CD4-positive, alpha-beta T cell treated with Interleukin-17A for 1 hour (primary cell): Measurements from ENCODE around the gene CLIC2.
"Not testable (repeated sequence)": the region's sequence is repeated elsewhere in the genome, so short reads cannot be mapped to it uniquely, and the experiment has no call there.

Experiments
- DNase-seq: peaks from one replicate; pipeline ENCODE4 v3.0.0-alpha.2; 2020

The CLIC2 gene

DNA sequence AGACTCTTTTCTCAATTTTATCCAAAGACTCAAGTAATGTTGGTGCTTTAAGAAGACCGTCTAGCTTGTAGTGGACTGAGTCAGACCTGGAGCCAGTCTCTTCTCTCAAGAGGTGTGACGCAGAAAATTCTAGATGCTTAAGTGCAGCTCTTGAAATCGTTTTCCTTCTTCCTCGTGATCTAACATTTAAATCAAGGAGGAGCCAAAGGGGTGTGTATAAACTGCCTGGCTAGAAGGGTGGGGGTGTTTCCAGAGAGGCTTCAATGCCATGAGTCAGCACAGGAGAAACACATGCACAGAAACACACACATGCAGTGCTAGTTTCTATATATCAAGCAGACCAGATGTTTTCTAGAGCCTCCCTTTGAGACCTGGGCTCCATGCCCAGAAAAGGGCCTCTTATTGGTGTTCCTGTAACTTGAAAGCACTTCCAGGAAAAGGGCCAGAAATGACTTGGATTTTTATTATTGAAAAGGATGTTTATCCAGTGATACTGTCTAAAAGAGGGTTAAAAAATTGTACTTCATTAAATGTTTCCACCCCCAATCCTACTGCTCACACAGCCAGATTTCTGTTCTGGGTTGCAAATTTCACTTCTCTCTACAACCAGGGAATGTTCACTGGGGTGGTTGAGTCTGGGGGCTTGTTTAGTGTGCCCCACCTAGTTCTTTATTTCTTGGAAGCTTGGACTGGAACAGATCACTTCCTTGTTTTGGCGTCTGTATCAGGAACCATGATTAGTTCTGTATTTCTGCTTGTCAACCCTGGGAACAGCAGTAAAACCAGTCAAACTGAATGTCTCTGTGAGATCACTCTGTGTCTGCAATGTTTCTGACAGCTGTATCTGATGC is at the start of gene CLIC2:
CLIC2 (minus strand) TSS at position 129 of the 851 bp plus-strand sequence. CDS start 187 bp downstream, outside the sequence.
- no peak for DNase-seq

DNA sequence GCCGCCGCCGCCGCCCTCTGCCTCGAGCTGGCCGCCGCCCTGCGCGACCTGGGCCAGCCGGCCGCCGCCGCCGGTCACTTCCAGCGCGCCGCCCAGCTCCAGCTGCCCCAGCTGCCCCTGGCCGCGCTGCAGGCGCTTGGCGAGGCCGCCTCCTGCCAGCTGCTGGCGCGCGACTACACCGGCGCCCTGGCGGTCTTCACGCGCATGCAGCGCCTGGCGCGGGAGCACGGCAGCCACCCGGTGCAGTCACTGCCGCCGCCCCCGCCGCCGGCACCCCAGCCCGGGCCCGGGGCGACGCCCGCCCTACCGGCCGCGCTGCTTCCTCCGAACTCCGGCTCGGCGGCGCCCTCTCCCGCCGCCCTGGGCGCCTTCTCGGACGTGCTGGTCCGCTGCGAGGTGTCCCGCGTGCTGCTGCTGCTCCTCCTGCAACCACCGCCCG is 48.1 kb upstream of the CLIC2 start:
- DNase-seq: not testable (repeated sequence)

DNA sequence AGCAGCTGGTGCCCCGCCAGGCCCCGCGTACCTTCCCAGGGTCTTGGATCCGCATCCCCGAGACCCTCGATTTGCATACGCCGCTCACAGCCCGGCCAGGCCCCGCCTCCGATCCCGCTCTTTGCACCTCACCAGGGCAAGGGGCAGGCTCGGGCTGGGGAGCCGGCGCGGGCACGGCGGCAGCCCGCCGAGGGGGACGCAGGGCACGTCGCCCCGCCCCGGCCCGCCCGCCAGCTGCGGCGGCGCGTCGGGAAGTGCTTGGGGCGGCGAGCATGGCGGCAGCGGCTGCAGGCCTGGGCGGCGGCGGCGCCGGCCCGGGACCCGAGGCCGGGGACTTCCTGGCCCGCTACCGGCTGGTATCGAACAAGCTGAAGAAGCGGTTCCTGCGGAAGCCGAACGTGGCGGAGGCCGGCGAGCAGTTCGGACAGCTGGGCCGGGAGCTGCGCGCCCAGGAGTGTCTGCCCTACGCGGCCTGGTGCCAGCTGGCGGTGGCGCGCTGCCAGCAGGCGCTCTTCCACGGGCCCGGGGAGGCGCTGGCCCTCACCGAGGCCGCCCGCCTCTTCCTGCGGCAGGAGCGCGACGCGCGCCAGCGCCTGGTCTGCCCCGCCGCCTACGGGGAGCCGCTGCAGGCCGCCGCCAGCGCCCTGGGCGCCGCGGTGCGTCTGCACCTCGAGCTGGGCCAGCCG is 47.6 kb upstream of the CLIC2 start, which contains the start of gene F8A2:
F8A2 (plus strand) TSS at position 253 of the 686 bp plus-strand sequence; CDS start at position 273, 20 bp downstream.
- DNase-seq: not testable (repeated sequence)

- not testable (repeated sequence) for DNase-seq
Observed at GRCh38 chrX:155379802-155380201, 45.4 kb upstream of the CLIC2 start.

- DNase-seq: not testable (repeated sequence)
Observed at GRCh38 chrX:155373777-155374458, 39.5 kb upstream of the CLIC2 start.

- not testable (repeated sequence) for DNase-seq
Observed at GRCh38 chrX:155363712-155364111, 29.3 kb upstream of the CLIC2 start.

GRCh38 chrX:155349448-155349847 is 15.0 kb upstream of the CLIC2 start:
- not testable (repeated sequence) for DNase-seq

GRCh38 chrX:155345689-155346088 is 11.3 kb upstream of the CLIC2 start:
- DNase-seq: not testable (repeated sequence)

- not testable (repeated sequence) for DNase-seq
Observed at GRCh38 chrX:155335337-155335712, 911 bp upstream of the CLIC2 start.

GRCh38 chrX:155333544-155334100 is 792 bp downstream of the CLIC2 start:
- no peak for DNase-seq

GRCh38 chrX:155330992-155331391 is 3.4 kb downstream of the CLIC2 start:
- no peak for DNase-seq

- no peak for DNase-seq
Observed at GRCh38 chrX:155329293-155329692, 5.1 kb downstream of the CLIC2 start.

- no peak for DNase-seq
Observed at GRCh38 chrX:155326610-155327009, 7.8 kb downstream of the CLIC2 start.

GRCh38 chrX:155314260-155314659 is 20.2 kb downstream of the CLIC2 start:
- DNase-seq: no peak

DNA sequence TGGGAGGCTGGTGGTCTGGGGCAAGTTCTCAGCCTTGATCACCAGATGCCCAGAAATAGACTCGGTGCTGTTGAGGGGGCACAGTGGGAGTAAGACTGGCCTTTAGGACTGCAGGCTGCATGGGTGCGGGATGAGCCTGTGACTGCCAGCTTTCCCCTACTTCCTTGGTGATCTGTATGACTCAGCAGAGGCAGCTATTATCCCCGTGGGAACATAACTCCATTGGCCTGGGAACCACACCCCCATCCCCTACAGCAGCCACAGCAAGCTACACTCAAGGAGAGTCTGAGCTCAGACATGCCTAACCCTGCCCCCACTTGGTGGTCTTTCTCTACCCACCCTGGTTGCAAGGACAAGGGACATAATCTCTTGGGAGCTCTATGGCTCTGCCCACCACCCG is 20.6 kb downstream of the CLIC2 start:
- no peak for DNase-seq

DNA sequence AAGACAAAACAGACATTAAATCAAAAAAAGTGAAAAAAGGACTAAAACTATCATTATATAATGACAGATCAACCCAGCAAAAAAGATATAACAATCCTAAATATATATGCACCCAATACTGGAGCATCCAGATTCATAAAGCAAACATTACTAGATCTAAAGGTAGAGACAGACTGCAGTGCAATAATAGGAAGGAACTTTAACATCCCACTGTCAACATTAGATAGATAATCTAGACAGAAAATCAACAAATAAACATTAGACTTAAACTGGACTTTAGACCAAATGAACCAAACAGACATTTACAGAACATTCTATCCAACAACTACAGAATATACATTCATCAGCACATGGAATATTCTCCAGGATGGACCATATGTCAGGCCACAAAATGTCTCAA is 40.6 kb downstream of the CLIC2 start:
- DNase-seq: no peak

- no peak for DNase-seq
Observed at GRCh38 chrX:155279873-155280272, 54.5 kb downstream of the CLIC2 start.

DNA sequence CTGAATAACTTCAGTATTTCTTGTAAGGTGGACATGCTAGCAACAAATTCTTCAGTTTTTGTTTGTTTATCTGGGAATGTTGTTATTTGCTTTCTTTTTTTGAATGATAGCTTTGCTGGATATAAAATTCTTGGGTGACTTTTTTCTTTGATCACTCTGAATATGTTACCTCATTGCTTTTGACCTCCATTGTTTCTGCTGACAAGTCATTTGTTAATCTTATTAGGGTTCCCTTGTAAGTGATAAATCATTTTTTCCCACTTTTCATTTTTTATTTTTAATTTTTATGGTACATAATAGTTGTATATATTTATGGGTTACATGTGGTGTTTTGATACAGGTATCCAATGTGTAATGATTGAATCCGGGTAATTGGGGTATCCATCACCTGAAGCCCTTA is 63.4 kb downstream of the CLIC2 start:
- no peak for DNase-seq

DNA sequence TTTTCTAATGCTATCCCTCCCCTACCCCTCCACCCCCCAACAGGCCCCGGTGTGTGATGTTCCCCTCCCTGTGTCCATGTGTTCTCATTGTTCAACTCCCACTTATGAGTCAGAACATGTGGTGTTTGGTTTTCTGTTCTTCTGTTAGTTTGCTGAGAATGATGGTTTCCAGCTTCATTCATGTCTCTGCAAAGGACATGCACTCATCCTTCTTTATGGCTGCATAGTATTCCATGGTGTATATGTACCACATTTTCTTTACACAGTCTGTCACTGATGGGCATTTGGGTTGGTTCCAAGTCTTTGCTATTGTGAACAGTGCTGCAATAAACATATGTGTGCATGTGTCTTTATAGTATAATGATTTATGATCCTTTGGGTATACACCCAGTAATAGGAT is 66.4 kb downstream of the CLIC2 start:
- DNase-seq: not testable (repeated sequence)

DNA sequence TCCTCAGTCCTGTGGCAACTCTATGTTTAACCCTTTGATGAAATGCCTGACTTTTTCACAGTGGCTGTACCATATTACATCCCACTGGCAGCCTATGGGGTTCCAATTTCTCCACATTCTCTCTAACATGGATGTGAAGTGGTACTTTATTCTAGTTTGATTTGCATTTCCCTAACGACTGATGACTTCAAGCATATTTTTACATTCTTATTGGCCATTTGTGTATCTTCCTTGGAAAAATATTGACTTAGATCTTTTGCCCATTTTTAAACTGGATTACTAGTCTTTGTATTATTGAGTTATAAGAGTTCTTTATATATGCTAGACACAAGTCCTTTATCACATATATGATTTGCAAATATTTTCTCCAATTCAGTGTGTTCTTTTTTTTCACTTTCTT is 68.0 kb downstream of the CLIC2 start:
- no peak for DNase-seq

- DNase-seq: peak; percentile 72
Observed at GRCh38 chrX:155263854-155264628, 70.4 kb downstream of the CLIC2 start, which contains the start of gene RAB39B. Gene RAB39B (minus strand): TSS chrX:155264491. CDS start chrX:155264288, 203 bp downstream.
